Spleen (tissue), 11 donors: ENCODE data around the gene CALM1. TPM values are rescaled to one million over a fixed set of nuclear protein-coding genes. Genes with fewer than 3 reads are reported as not detected.

Source experiments
- DNase-seq: peaks from one replicate; pipeline ENCODE4 v3.0.0-alpha.2; 2020
- H3K27ac ChIP-seq, 8 donors: fragments of 200-600 bp; sonication (generic) in 7 of 8; 1 replicate in 4 of 8; 2 replicates in 4 of 8; pipeline versions ENCODE4 v1.5.0 to v1.8.0; 2016 to 2021; ENCODE audit warnings: inconsistent platforms in 4 of 8, mild to moderate bottlenecking in 4 of 8, moderate library complexity in 1 of 8
- H3K27me3 ChIP-seq, 7 donors: fragments of 200-600 bp; sonication (generic) in 6 of 7; replicated peaks in 1 of 7; 1 replicate in 4 of 7; 2 replicates in 3 of 7; pipeline versions ENCODE4 v1.5.0 to v1.8.0; 2016 to 2021; ENCODE audit warnings: inconsistent platforms in 3 of 7, mild to moderate bottlenecking in 1 of 7
- H3K36me3 ChIP-seq, 6 donors: fragments of 200-600 bp; sonication (generic) in 5 of 6; 1 replicate in 4 of 6; 2 replicates in 2 of 6; pipeline versions ENCODE4 v1.5.0 to v1.8.0; 2016 to 2021; ENCODE audit warnings: inconsistent platforms in 2 of 6
- H3K4me1 ChIP-seq, 6 donors: fragments of 200-600 bp; sonication (generic) in 5 of 6; 1 replicate in 3 of 6; 2 replicates in 3 of 6; pipeline versions ENCODE4 v1.5.0 to v1.8.0; 2016 to 2021; ENCODE audit warnings: inconsistent platforms in 3 of 6
- H3K4me3 ChIP-seq, 8 donors: fragments of 200-600 bp; sonication (generic) in 7 of 8; 1 replicate in 4 of 8; 2 replicates in 4 of 8; pipeline versions ENCODE4 v1.5.0 to v1.8.0; 2016 to 2021; ENCODE audit warnings: inconsistent platforms in 4 of 8, mild to moderate bottlenecking in 4 of 8, moderate library complexity in 2 of 8
- H3K9me3 ChIP-seq, 8 donors: fragments of 200-600 bp; sonication (generic) in 7 of 8; 1 replicate in 4 of 8; 2 replicates in 4 of 8; pipeline versions ENCODE4 v1.5.0 to v1.8.0; 2016 to 2021; ENCODE audit warnings: inconsistent platforms in 4 of 8
- CTCF ChIP-seq, 11 experiments: fragments of 200-600 bp in 7 of 11; fragments of 450-650 bp in 4 of 11; sonication (generic) in 4 of 11; IDR thresholded peaks in 8 of 11; conservative IDR thresholded peaks in 3 of 11; 1 replicate in 7 of 11; 2 replicates in 4 of 11; pipeline versions ENCODE4 v1.4.0 to v1.8.0; 2016 to 2021; ENCODE audit warnings: antibody characterized with exemption in 11 of 11, inconsistent platforms in 4 of 11, mild to moderate bottlenecking in 1 of 11
- POLR2A ChIP-seq, 3 donors: fragments of 450-650 bp; IDR thresholded peaks; one replicate each; pipeline ENCODE4 v1.5.1; 2017; ENCODE audit warnings: antibody characterized with exemption in 3 of 3, mild to moderate bottlenecking in 1 of 3
- POLR2AphosphoS5 ChIP-seq, 3 donors: sonication (generic); formaldehyde crosslinking; IDR thresholded peaks; one replicate each; pipeline ENCODE4 v1.5.1; 2017; ENCODE audit warnings: antibody characterized with exemption in 3 of 3
- WGBS, 5 donors: extraction: QIAGEN DNeasy Blood & Tissue Kit in 3 of 5; methylation state at CpG; one replicate each; pipeline versions ENCODE4 v1.1.5 to v1.1.7; 2013 to 2018; 5-methylcytosine and 5-hydroxymethylcytosine counted together
- intact Hi-C: fragments of 100-400 bp; cut with DNase I; formaldehyde crosslinking; loops from one replicate; pipeline ENCODE4 v1.15.0; 2023; ENCODE audit warnings: low total_unique reads
- polyA plus RNA-seq, 3 donors: library from polyadenylated mRNA; stranded (reverse); fragments of 200-250 nt; gene quantifications; one replicate each; pipeline ENCODE4 v1.2.1, GENCODE V29; 2013
- total RNA-seq, 7 donors: library from RNA; depleted of rRNA in 3 of 7; stranded (reverse); fragments of >200 nt in 3 of 7; fragmentation: NEBNext Ultra II Directional in 4 of 7; extraction: Animal tissue kit (Norgen Biotek cat#: 25700) in 4 of 7; gene quantifications; one replicate each; pipeline versions ENCODE4 v1.1.0 to v1.2.1, GENCODE V29; 2016 to 2021
- donor health status: healthy with polysubstance abuse.
- donor health status: DM: no; HTN: no; CAD: no; lungs with moderate emphysema.
- donor health status: DM: no; HTN: no; CAD: no.
- donor health status: Bipolar disorder and iron deficiency.
- donor health status: healthy.
- donor health status: DM: no; HTN: no; CAD: no.
- donor health status: DM: yes; HTN: yes; CAD: no.

The CALM1 gene
- total and polyA plus RNA-seq, 10 donors = 188 to 483 (median 311) TPM

GRCh38 chr14:90383126-90383730 lies 13.6 kb upstream of the CALM1 start:
- WGBS, 5 donors = 0 to 1% (median 0%) methylated on average over 54 to 62 of the region's 62 CpGs
- H3K27ac ChIP-seq = peak overlapping the region; percentile 96 to 100 (median 99)
- intact Hi-C loops = no loop called here
- TF ChIP-seq POLR2AphosphoS5 (IDR thresholded peaks at IDR 0.05) = peak; percentile 99 to 100 (median 100)
- TF ChIP-seq CTCF (IDR thresholded peaks at IDR 0.05 in 8 of 11, conservative IDR thresholded peaks at IDR 0.05 in 3 of 11) = peak in 10 of 11 experiments; percentile 15 to 77 (median 54)
- TF ChIP-seq POLR2A (IDR thresholded peaks at IDR 0.05) = peak; percentile 85 to 93 (median 90)
- no peaks in the 10 kb centered on the region for H3K36me3 ChIP-seq
- DNase-seq = peak; percentile 100
- peaks cover 17 to 38% (median 28%) of the 10 kb centered on the region in 6 donors for H3K4me1 ChIP-seq
- H3K27me3 ChIP-seq = no peaks in the 10 kb centered on the region
- H3K4me3 ChIP-seq = peak overlapping the region; percentile 47 to 78 (median 50)
- H3K9me3 ChIP-seq = no peaks in the 10 kb centered on the region

GRCh38 chr14:90383731-90384542 lies 12.9 kb upstream of the CALM1 start:
- Histone ChIP-seq H3K36me3 (no peaks in the 10 kb centered on the region), H3K4me3 (peak overlapping the region; percentile 27 to 78 (median 49)), H3K27ac (peak overlapping the region; percentile 96 to 100 (median 99)), H3K27me3 (no peaks in the 10 kb centered on the region), H3K4me1 (peaks cover 17 to 38% (median 28%) of the 10 kb centered on the region in 6 donors), H3K9me3 (no peaks in the 10 kb centered on the region)
- 2 to 5% (median 4%) methylated on average over 34 to 37 of the region's 37 CpGs for WGBS, 5 donors
- DNase-seq = peak; percentile 90
- TF ChIP-seq CTCF (IDR thresholded peaks at IDR 0.05 in 8 of 11, conservative IDR thresholded peaks at IDR 0.05 in 3 of 11) (peak in 1 of 11 experiments; percentile 5), POLR2AphosphoS5 (IDR thresholded peaks at IDR 0.05) (peak in 1 of 3 donors; percentile 60), POLR2A (IDR thresholded peaks at IDR 0.05) (peak in 1 of 3 donors; percentile 34)
- intact Hi-C loops = no loop called here

- no peaks in the 10 kb centered on the region for H3K27me3 ChIP-seq
- 43 to 54% (median 51%) methylated on average over 3 of the region's 3 CpGs for WGBS, 5 donors
- intact Hi-C loops = no loop called here
Observed at GRCh38 chr14:90384543-90384911, 12.3 kb upstream of the CALM1 start.

More at GRCh38 chr14:90384543-90384911, 12.3 kb upstream of the CALM1 start:
- no peak for TF ChIP-seq CTCF (IDR thresholded peaks at IDR 0.05 in 8 of 11, conservative IDR thresholded peaks at IDR 0.05 in 3 of 11)
- no peak for TF ChIP-seq POLR2A (IDR thresholded peaks at IDR 0.05)
- no peak for TF ChIP-seq POLR2AphosphoS5 (IDR thresholded peaks at IDR 0.05)
- Histone ChIP-seq H3K4me3 (peak overlapping the region in 3 of 8 donors; percentile 50 to 78 (median 54)), H3K9me3 (no peaks in the 10 kb centered on the region), H3K4me1 (peaks cover 17 to 38% (median 28%) of the 10 kb centered on the region in 6 donors), H3K36me3 (no peaks in the 10 kb centered on the region), H3K27ac (peak overlapping the region; percentile 96 to 100 (median 99))
- DNase-seq = no peak
